GM12864 (cell line): Measurements from ENCODE around the gene PSMD5.

Experiments used
- DNase-seq: peaks from one replicate; pipeline ENCODE4 v3.0.0-alpha.2; 2011; ENCODE audit warnings: low read depth
- H3K4me3 ChIP-seq: 2 replicates; pipeline ENCODE4 v1.5.1; 2011; ENCODE audit warnings: mild to moderate bottlenecking, low read depth, low read length, control low read depth
- TF ChIP-seq, protein P1 (sequence below): IDR thresholded peaks from 2 replicates; pipeline ENCODE4 v1.5.1; 2011; ENCODE audit warnings: low read depth, mild to moderate bottlenecking, moderate library complexity, low read length, control low read depth, inconsistent platforms; ENCODE audit errors: missing control alignments

Gene PSMD5

DNA sequence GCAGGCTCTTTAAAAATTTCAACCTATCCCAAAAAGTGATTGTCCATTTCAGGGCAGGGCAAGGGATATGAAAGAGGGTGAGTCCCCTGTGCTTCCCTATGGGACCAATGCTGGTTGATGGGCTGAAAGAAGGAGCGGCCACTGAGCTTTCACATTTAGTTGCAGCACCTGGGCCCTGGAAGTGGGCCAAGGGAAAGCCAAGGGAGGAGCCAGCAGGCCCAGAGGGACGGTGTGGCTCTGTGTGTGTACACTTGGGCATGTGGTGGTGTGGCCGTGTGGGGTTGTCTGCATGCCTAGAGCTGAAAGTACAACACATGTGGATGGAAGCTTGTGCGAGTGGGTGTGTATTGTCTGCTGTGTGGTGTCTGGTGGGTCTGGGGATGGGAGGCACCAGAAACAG lies 14.0 kb upstream of the PSMD5 start:
- no peak overlapping the region for H3K4me3 ChIP-seq
- TF ChIP-seq, protein P1, sequence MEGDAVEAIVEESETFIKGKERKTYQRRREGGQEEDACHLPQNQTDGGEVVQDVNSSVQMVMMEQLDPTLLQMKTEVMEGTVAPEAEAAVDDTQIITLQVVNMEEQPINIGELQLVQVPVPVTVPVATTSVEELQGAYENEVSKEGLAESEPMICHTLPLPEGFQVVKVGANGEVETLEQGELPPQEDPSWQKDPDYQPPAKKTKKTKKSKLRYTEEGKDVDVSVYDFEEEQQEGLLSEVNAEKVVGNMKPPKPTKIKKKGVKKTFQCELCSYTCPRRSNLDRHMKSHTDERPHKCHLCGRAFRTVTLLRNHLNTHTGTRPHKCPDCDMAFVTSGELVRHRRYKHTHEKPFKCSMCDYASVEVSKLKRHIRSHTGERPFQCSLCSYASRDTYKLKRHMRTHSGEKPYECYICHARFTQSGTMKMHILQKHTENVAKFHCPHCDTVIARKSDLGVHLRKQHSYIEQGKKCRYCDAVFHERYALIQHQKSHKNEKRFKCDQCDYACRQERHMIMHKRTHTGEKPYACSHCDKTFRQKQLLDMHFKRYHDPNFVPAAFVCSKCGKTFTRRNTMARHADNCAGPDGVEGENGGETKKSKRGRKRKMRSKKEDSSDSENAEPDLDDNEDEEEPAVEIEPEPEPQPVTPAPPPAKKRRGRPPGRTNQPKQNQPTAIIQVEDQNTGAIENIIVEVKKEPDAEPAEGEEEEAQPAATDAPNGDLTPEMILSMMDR = no peak
- no peak for DNase-seq

DNA sequence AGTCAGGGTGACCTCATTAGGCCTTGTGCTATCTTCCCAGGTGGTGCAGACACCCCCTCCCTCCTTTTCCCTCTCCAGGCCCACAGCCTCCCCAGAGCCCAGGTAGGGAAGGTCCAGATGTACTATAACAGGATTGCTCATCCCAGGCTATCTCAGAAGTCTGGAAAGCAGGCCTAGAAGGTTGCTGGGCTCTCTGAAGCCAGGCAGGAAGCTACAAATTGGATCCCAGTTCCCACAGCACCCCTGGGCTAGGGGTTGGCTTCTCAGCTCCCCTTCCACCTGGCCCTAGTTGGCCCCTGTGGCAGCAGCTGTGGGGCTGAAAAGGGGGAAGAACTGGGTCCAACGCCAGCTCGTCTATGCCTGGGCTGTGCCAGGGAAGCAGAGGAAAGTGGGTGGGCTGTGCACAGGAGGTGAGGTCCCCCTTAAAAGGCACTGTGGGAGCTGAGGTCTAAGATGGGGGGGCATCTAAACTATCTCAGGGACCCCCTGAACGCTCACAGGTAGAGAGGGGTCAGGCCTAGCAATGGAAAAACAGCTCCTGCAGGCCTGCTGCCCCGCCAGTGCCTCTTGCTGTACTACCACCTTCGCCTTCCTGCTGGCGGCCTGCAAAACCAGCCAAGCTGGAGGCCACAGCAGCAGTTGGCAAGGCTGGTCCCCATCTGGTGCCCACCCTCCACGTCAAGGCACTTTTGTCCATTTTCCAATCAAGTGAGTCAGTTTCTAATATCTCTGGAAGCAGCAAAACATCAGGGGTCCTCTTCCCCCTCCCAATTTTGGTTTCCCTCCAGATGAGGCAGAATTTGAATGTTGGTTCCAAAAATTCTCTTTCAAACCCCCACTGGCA lies 13.3 kb upstream of the PSMD5 start:
- H3K4me3 ChIP-seq = no peak overlapping the region
- no peak for DNase-seq
- TF ChIP-seq, protein P1 = no peak

DNA sequence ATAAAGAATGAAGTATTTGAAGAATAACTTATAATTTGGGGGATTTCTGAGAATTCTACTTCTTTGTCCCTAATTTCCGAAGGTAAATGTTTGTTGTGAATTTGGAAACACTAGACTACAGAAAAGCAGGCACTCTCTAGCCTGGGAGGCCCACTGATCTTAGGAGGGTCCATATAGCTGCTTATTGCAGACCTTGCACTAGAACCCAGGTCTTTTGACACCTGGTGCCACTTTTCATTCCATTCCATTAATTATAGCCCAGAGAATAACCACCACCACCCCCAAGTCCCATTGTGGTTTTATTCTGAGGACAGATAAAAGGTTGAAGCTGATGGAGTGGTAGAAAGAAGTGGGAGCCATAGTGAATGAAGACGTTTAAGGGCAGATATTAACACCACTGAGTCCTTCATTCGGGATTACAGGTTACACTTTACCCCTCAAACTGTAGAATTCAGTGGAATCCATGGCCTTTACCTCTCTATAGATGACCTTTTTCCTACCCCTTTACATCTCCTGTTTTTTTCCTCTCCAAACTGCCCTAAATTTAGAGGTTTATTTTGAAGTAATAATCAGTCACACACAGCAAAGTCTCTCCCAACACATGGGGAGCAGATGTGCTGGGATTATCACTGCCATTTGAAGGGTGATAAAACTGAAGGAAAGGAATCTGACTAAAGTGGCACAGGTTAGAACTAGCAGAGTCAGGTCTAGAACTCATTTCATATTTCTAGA lies 12.0 kb upstream of the PSMD5 start:
- no peak for DNase-seq
- TF ChIP-seq, protein P1 = no peak
- H3K4me3 ChIP-seq = no peak overlapping the region

DNA sequence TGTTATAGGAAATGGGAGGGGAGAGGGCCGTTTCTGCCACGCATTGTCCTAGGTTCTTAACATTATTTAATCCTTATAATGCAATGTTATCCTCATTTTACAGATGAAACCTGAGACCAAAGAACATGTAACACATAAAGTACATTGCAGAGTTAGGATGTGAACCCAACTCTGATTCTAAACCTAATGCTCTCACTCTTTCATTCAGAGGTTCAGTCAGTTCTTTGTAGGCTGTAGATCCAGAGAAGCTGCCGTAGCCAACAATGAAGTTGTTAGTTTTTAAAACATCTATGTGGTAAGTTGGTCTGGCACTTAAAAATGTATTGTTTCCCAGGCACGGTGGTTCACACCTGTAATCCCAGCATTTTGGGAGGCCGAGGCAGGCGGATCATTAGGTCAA lies 10.5 kb upstream of the PSMD5 start:
- no peak for DNase-seq
- no peak overlapping the region for H3K4me3 ChIP-seq
- TF ChIP-seq, protein P1 = no peak

DNA sequence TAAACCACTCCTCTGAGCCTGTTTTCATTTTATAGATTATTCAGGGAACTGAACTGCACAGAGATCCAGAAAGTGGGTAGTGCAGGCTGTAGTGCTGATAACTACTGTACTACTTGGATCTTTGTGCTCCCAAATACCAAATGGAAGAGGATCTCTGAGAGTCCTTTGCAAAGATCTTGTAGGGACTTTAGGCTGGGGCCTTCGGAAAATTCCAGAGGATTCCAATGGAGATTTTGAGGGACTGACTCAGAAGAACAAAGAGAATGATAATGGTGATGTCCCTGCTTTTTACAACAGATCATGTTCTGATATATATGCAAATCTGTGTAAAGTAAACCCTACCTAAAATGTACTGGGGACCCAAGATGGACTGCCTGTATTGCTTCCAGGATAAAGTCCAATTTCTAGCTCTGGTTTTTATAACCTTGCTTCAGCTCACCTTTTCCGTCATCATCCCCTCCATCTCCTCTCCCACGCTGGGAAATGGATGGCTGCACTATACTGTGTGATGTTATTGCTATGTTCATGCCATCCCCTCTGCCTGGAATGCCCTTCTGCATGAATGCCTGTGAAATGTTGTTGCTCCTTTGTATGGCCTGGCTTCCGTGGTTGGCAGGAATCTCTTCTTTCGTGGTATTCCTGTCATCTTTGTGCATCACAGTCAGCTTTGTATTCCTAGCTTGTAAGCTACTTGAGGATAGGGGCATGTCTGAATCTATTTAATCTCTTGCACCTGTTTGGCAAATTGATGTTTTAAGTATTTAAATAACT lies 9.7 kb upstream of the PSMD5 start:
- no peak for DNase-seq
- TF ChIP-seq, protein P1 = no peak
- no peak overlapping the region for H3K4me3 ChIP-seq

DNA sequence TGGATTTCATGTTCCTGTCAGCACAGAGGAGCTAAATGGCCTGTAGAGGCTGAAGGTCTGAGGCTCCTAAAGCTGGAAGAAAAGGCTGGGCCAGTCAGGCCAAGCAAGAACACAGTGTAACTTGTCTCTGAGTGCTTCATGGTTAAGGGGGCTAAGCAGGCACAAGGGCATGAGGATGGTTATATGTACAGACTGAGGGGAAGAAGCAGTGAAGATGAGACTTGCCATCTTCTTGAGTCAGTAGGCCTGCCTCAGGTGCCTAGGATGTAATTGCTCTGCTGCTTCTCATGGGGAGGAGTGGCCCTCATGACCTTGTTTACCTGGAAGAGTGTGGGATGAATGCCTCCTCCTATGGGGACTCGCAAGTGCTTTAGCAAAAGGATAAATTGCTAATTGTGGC lies 8.7 kb upstream of the PSMD5 start:
- TF ChIP-seq, protein P1 = no peak
- DNase-seq = no peak
- no peak overlapping the region for H3K4me3 ChIP-seq
